ENCODE data around the gene RPP30.
A peak's percentile ranks its signal among the peaks of the same experiment; 100 is the strongest.

The RPP30 gene

DNA sequence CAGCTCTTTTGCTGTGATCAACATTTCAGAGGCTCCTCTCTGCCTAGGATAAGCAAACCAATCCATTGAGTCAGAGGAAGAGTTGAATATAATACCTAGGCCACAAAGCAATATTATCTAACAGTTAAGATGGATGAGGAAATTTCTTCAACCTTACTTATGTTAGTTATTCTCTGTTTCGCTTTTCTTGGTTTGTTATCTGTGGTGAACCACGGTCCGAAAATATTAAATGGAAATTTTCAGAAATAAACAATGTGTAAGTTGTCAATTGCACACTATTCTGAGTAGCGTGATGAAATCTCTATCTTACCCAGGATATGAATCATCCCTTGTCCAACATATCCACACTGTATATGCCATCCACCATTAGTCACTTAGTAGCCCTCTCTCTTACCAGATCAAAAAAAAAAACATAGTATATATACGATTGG, 12.4 kb upstream of the RPP30 start:
- no peaks in the 10 kb centered on the region for H3K27me3 ChIP-seq (replicated peaks)
- peak overlapping the region; percentile 64 for H3K27ac ChIP-seq
- DNase-seq: peak; percentile 53
- no peak overlapping the region for H3K4me3 ChIP-seq (ENCODE audit: low read depth, low read length)
- in situ Hi-C loops (cut with HindIII; ENCODE audit: low pct_ligation_motif_present, low sequenced_read_pairs): loop anchor here (25.0 kb wide), 1 partner anchor 97 kb away; no protein-coding TSS in a partner anchor
- no peaks in the 10 kb centered on the region for H3K36me3 ChIP-seq (replicated peaks)
- no peak for TF ChIP-seq CTCF (IDR thresholded peaks at IDR 0.05; ENCODE audit: low read depth, low read length, missing control alignments)

- no peak for TF ChIP-seq CTCF (IDR thresholded peaks at IDR 0.05; ENCODE audit: low read depth, low read length, missing control alignments)
- in situ Hi-C loops (cut with HindIII; ENCODE audit: low pct_ligation_motif_present, low sequenced_read_pairs): loop anchor here (25.0 kb wide), 1 partner anchor 98 kb away; no protein-coding TSS in a partner anchor
- H3K27me3 ChIP-seq (replicated peaks): no peaks in the 10 kb centered on the region
- no peak overlapping the region for H3K4me3 ChIP-seq (ENCODE audit: low read depth, low read length)
- no peak overlapping the region for H3K27ac ChIP-seq
- no peak for DNase-seq
- no peaks in the 10 kb centered on the region for H3K36me3 ChIP-seq (replicated peaks)
These were observed 11.0 kb upstream of the RPP30 start for GRCh38 chr10:90860790-90861189.

- Histone ChIP-seq H3K36me3 (replicated peaks) (no peaks in the 10 kb centered on the region), H3K27ac (no peak overlapping the region), H3K27me3 (replicated peaks) (no peaks in the 10 kb centered on the region), H3K4me3 (ENCODE audit: low read depth, low read length) (no peak overlapping the region)
- peak; percentile 35 for DNase-seq
- in situ Hi-C loops (cut with HindIII; ENCODE audit: low pct_ligation_motif_present, low sequenced_read_pairs): loop anchor here (25.0 kb wide), 1 partner anchor 101 kb away; no protein-coding TSS in a partner anchor
- TF ChIP-seq CTCF (IDR thresholded peaks at IDR 0.05; ENCODE audit: low read depth, low read length, missing control alignments): peak; percentile 72
These were observed 8.8 kb upstream of the RPP30 start for GRCh38 chr10:90862908-90863514.

GRCh38 chr10:90865401-90865800, 6.4 kb upstream of the RPP30 start:
- DNase-seq: peak; percentile 43
- no peaks in the 10 kb centered on the region for H3K36me3 ChIP-seq (replicated peaks)
- in situ Hi-C loops (cut with HindIII; ENCODE audit: low pct_ligation_motif_present, low sequenced_read_pairs): loop anchor here (25.0 kb wide), 1 partner anchor 103 kb away; no protein-coding TSS in a partner anchor
- H3K27ac ChIP-seq: no peak overlapping the region
- peak; percentile 59 for TF ChIP-seq CTCF (IDR thresholded peaks at IDR 0.05; ENCODE audit: low read depth, low read length, missing control alignments)
- H3K4me3 ChIP-seq (ENCODE audit: low read depth, low read length): no peak overlapping the region
- no peaks in the 10 kb centered on the region for H3K27me3 ChIP-seq (replicated peaks)

DNA sequence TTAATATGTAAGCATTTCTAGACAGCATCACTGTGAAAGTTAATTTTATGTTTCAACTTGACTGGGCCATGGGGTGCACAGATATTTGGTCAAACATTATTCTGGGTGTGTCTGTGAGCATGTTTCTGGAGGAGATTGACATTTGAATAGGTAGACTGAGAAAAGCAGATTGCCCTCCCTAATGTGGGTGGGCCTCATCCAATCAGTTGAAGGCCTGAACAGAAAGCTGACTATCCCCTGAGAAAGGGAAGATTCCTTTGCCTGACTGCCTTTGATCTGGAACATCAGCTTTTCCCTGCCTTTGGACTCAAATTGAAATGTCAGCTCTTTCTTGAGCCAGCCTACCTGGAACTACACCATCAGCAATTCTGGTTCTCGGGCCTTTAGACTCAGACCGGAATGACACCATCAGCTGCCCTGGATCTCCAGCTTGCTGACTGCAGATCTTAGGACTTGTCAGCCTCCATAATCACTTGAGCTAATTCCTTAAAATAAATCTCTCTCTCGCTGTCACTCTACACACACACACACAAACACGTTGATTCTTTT, 5.7 kb upstream of the RPP30 start:
- TF ChIP-seq CTCF (IDR thresholded peaks at IDR 0.05; ENCODE audit: low read depth, low read length, missing control alignments): no peak
- in situ Hi-C loops (cut with HindIII; ENCODE audit: low pct_ligation_motif_present, low sequenced_read_pairs): loop anchor here (25.0 kb wide), 1 partner anchor 104 kb away; no protein-coding TSS in a partner anchor
- Histone ChIP-seq H3K36me3 (replicated peaks) (no peaks in the 10 kb centered on the region), H3K27ac (no peak overlapping the region), H3K27me3 (replicated peaks) (no peaks in the 10 kb centered on the region), H3K4me3 (ENCODE audit: low read depth, low read length) (no peak overlapping the region)
- no peak for DNase-seq
